Tibial nerve (tissue), 4 donors: ENCODE measurements around the gene OR5M11. TPM values are rescaled to one million over a fixed set of nuclear protein-coding genes. Genes with fewer than 3 reads are reported as not detected.
"Not testable (repeated sequence)": the region's sequence is repeated elsewhere in the genome, so short reads cannot be mapped to it uniquely, and the experiment has no call there.

ENCODE experiments used
- DNase-seq, 2 donors: peaks; one replicate each; pipeline ENCODE4 v3.0.0-alpha.2; 2019; ENCODE audit warnings: low spot score in 2 of 2
- H3K27ac ChIP-seq, 4 donors: fragments of 200-600 bp; sonication (generic) in 3 of 4; one replicate each; pipeline ENCODE4 v1.5.1; 2017 to 2019; ENCODE audit warnings: mild to moderate bottlenecking in 1 of 4
- H3K27me3 ChIP-seq, 2 donors: fragments of 200-600 bp; sonication (generic) in 1 of 2; one replicate each; pipeline versions ENCODE4 v1.5.1 to v1.6.0; 2017 to 2019
- H3K36me3 ChIP-seq, 3 donors: fragments of 200-600 bp; sonication (generic); one replicate each; pipeline ENCODE4 v1.5.1; 2018 to 2019
- H3K4me1 ChIP-seq, 4 donors: fragments of 200-600 bp; sonication (generic) in 3 of 4; one replicate each; pipeline ENCODE4 v1.5.1; 2017 to 2019
- H3K4me3 ChIP-seq, 4 donors: fragments of 200-600 bp; sonication (generic) in 3 of 4; one replicate each; pipeline ENCODE4 v1.5.1; 2017 to 2019; ENCODE audit warnings: mild to moderate bottlenecking in 1 of 4, moderate library complexity in 1 of 4
- H3K9me3 ChIP-seq, 4 donors: fragments of 200-600 bp; sonication (generic) in 3 of 4; one replicate each; pipeline ENCODE4 v1.5.1; 2017 to 2019
- EP300 ChIP-seq, 2 donors: sonication (generic); formaldehyde crosslinking; IDR thresholded peaks; one replicate each; pipeline ENCODE4 v1.6.1; 2017; ENCODE audit warnings: antibody characterized with exemption in 2 of 2, mild to moderate bottlenecking in 1 of 2
- POLR2A ChIP-seq, 2 donors: fragments of 450-650 bp; IDR thresholded peaks; one replicate each; pipeline ENCODE4 v1.6.1; 2017; ENCODE audit warnings: antibody characterized with exemption in 2 of 2, mild to moderate bottlenecking in 2 of 2, moderate library complexity in 2 of 2
- WGBS, 2 donors: methylation state at CpG; one replicate each; pipeline ENCODE4 v1.1.5; 2018; 5-methylcytosine and 5-hydroxymethylcytosine counted together
- total RNA-seq, 4 donors: library from RNA; depleted of rRNA; stranded (reverse); fragments of >200 nt; gene quantifications; one replicate each; pipeline ENCODE4 v1.1.0, GENCODE V29; 2016
- TF ChIP-seq, protein P1 (sequence below), 5 experiments: fragments of 200-600 bp in 3 of 5; fragments of 450-650 bp in 2 of 5; sonication (generic) in 3 of 5; IDR thresholded peaks; one replicate each; pipeline ENCODE4 v1.5.1; 2016 to 2019; ENCODE audit warnings: antibody characterized with exemption in 5 of 5, mild to moderate bottlenecking in 3 of 5, moderate library complexity in 2 of 5

Gene OR5M11
- total RNA-seq, result not detected

DNA sequence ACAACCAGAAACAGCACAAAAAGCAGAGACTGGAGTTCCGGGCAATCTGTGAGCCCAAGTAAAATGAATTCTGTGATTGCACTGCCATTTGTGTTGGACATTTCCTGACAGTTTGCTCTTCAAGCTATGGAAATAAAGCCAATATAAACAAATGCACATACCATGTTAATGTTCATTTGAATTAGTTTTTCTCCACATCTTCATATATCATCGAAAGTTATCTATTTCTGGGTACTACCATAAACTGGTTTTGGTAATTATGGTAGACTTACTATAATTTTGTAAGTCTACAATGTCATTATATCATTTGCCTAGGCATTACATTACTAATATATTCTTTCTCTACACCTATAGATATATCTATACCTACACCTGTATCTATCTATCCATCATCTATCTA, at the start of gene OR5M11:
Gene OR5M11 (minus strand): TSS at position 101 of the 400 bp plus-strand sequence. CDS start 0 bp downstream, at position 101.
- H3K36me3 ChIP-seq, result no peaks in the 10 kb centered on the region
- H3K27me3 ChIP-seq, result no peaks in the 10 kb centered on the region
- peaks cover 0 to 7% (median 0%) of the 10 kb centered on the region in 4 donors for H3K9me3 ChIP-seq
- no peak within 1 kb of the TSS for H3K4me3 ChIP-seq
- TF ChIP-seq, protein P1, sequence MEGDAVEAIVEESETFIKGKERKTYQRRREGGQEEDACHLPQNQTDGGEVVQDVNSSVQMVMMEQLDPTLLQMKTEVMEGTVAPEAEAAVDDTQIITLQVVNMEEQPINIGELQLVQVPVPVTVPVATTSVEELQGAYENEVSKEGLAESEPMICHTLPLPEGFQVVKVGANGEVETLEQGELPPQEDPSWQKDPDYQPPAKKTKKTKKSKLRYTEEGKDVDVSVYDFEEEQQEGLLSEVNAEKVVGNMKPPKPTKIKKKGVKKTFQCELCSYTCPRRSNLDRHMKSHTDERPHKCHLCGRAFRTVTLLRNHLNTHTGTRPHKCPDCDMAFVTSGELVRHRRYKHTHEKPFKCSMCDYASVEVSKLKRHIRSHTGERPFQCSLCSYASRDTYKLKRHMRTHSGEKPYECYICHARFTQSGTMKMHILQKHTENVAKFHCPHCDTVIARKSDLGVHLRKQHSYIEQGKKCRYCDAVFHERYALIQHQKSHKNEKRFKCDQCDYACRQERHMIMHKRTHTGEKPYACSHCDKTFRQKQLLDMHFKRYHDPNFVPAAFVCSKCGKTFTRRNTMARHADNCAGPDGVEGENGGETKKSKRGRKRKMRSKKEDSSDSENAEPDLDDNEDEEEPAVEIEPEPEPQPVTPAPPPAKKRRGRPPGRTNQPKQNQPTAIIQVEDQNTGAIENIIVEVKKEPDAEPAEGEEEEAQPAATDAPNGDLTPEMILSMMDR (IDR thresholded peaks at IDR 0.05), result no peak
- TF ChIP-seq EP300 (IDR thresholded peaks at IDR 0.05) (no peak), POLR2A (IDR thresholded peaks at IDR 0.05) (no peak)
- WGBS, 2 donors, result 77 to 85% methylated on average over 2 of the region's 2 CpGs
- no peak for DNase-seq
- H3K4me1 ChIP-seq, result no peaks in the 10 kb centered on the region
- H3K27ac ChIP-seq, result no peak within 1 kb of the TSS

DNA sequence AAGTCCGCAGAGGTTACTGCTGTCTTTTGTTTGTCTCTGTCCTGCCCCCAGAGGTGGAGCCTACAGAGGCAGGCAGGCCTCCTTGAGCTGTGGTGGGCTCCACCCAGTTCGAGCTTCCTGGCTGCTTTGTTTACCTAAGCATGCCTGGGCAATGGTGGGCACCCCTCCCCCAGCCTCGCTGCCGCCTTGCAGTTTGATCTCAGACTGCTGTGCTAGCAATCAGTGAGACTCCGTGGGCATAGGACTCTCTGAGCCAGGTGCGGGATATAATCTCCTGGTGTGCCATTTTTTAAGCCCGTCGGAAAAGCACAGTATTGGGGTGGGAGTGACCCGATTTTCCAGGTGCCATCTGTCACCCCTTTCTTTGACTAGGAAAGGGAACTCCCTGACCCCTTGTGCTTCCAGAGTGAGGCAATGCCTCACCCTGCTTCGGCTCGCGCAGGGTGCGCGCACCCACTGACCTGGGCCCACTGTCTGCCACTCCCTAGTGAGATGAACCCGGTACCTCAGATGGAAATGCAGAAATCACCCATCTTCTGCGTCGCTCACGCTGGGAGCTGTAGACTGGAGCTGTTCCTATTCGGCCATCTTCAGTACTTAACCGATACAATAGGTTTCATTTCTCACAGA, 49.1 kb upstream of the OR5M11 start:
- not testable (repeated sequence) for H3K36me3 ChIP-seq, H3K4me1 ChIP-seq, DNase-seq, H3K4me3 ChIP-seq, H3K27me3 ChIP-seq, H3K27ac ChIP-seq
- H3K9me3 ChIP-seq, result peaks cover 0 to 24% (median 0%) of the 10 kb centered on the region in 4 donors
- 96 to 97% methylated on average over 19 to 20 of the region's 20 CpGs for WGBS, 2 donors

DNA sequence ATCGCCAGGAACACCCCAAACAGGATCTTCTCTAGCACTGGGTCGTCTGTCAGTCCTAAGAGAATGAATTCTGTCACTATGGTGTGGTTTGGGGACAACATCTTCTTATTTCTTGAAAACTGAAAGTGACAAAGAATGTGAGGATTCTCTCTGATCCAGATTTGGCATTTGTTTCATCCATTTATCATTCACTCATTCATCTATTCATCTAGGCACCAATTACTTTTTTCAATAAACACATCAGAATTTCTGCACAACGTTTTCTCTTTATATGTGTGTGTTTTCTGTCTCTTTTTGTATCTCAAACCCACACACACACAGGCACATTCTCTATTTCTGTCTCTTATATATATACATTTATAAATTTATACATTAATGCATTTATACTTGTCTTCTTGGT, 34.6 kb upstream of the OR5M11 start, which contains the start of gene OR5M10:
Gene OR5M10 (minus strand): TSS at position 101 of the 400 bp plus-strand sequence. CDS start 0 bp downstream, at position 101.
- TF ChIP-seq EP300 (IDR thresholded peaks at IDR 0.05), result no peak
- TF ChIP-seq, protein P1 (IDR thresholded peaks at IDR 0.05), result no peak
- TF ChIP-seq POLR2A (IDR thresholded peaks at IDR 0.05), result no peak
- DNase-seq, result no peak
- Histone ChIP-seq H3K4me3 (no peak within 1 kb of the TSS), H3K27me3 (no peaks in the 10 kb centered on the region), H3K4me1 (no peaks in the 10 kb centered on the region), H3K36me3 (no peaks in the 10 kb centered on the region), H3K9me3 (no peaks in the 10 kb centered on the region), H3K27ac (no peak within 1 kb of the TSS)
- 50 to 53% methylated on average over 3 of the region's 3 CpGs for WGBS, 2 donors

DNA sequence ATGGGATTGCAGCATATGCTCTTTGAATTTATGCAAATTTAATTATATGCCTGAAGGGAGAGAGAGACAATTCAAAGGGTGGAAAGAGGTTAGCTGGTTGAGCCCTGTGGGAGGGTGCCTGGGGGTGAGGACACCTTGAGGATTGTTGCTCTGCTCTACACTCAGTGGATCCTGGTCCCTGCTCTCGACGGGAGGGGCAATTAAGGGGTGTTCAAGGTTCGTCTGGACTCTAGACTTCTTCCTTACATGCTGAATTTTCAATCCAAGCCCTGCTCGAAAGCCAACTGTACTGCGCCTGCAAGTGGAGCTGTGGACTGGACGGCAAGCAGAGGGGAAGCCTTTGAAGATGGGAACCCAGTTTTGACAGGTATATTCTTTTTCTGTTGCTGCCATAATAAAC, 15.5 kb upstream of the OR5M11 start:
- TF ChIP-seq, protein P1 (IDR thresholded peaks at IDR 0.05), result no peak
- no peak for TF ChIP-seq POLR2A (IDR thresholded peaks at IDR 0.05)
- DNase-seq, result no peak
- Histone ChIP-seq H3K9me3 (peaks cover 0 to 4% (median 0%) of the 10 kb centered on the region in 4 donors), H3K27ac (no peak overlapping the region), H3K36me3 (no peaks in the 10 kb centered on the region), H3K4me3 (no peak overlapping the region), H3K27me3 (no peaks in the 10 kb centered on the region), H3K4me1 (no peaks in the 10 kb centered on the region)
- 63 to 86% methylated on average over 6 of the region's 6 CpGs for WGBS, 2 donors

DNA sequence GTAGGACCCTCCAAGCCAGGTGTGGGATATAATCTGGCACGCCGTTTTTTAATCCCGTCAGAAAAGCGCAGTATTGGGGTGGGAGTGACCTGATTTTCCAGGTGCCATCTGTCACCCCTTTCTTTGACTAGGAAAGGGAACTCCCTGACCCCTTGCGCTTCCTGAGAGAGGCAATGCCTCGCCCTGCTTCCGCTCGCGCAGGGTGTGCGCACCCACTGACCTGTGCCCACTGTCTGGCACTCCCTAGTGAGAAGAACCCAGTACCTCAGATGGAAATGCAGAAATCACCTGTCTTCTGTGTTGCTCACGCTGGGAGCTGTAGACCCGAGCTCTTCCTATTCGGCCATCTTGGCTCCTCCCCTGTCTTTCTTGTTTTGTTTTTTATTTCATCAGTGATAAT, 11.6 kb upstream of the OR5M11 start:
- H3K9me3 ChIP-seq, H3K4me1 ChIP-seq, DNase-seq, H3K27ac ChIP-seq, H3K36me3 ChIP-seq, H3K4me3 ChIP-seq, H3K27me3 ChIP-seq: not testable (repeated sequence)
- WGBS, 2 donors, result 87 to 97% methylated on average over 13 of the region's 13 CpGs

DNA sequence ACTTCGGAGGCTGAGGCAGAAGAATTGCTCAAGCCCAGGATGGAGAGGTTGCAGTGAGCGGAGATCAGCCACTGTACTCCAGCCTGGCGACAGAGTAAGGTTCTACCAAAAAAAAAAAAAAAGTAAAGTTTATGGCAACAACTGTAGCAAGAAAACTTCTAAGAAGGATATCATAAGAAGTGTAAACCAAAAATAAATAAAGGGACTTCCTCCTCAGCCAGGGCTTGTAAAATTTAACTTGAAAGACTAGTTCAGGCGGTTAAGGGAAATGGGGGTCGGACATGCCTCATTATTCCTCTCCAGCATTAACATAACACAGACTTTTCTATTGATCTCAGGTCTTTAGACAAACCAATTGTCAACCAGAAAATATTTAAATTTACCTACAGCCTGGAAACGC, 2.5 kb upstream of the OR5M11 start:
- no peak overlapping the region for H3K27ac ChIP-seq
- WGBS, 2 donors, result 88 to 94% methylated on average over 6 of the region's 6 CpGs
- H3K4me3 ChIP-seq, result no peak overlapping the region
- TF ChIP-seq POLR2A (IDR thresholded peaks at IDR 0.05), result no peak
- TF ChIP-seq EP300 (IDR thresholded peaks at IDR 0.05), result no peak
- TF ChIP-seq, protein P1 (IDR thresholded peaks at IDR 0.05), result no peak
- peaks cover 0 to 7% (median 0%) of the 10 kb centered on the region in 4 donors for H3K9me3 ChIP-seq
- no peak for DNase-seq
- no peaks in the 10 kb centered on the region for H3K27me3 ChIP-seq
- H3K4me1 ChIP-seq, result no peaks in the 10 kb centered on the region
- no peaks in the 10 kb centered on the region for H3K36me3 ChIP-seq
